ENCODE results near the gene ATP10A.

Gene ATP10A

DNA sequence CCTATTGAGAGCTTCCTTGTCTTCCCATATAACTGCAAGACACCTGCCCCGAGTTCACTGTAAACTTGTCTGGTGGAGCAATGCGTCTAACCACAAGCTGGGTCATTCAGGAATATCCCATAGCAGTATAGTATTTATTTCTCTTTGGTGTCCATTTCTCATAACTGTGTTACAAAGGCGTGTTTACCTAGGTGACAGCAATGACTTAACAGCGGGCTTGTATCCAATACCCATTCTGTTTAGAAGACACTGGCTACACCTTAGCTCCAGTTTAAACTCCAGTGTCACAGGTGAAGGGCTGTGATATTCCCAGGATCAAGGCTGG, 24.3 kb downstream of the ATP10A start:
- Histone ChIP-seq H3K4me1 (ENCODE audit: low read depth, poor library complexity, severe bottlenecking) (no peaks in the 10 kb centered on the region), H2AFZ (ENCODE audit: low read depth) (no peak overlapping the region), H3K36me3 (ENCODE audit: insufficient read depth) (no peaks in the 10 kb centered on the region), H3K27me3 (ENCODE audit: insufficient read depth, low read depth) (no peaks in the 10 kb centered on the region), H3K79me2 (ENCODE audit: insufficient read depth, low read depth) (no peaks in the 10 kb centered on the region), H3K27ac (no peak overlapping the region), H3K4me3 (IDR thresholded peaks at IDR 0.05; ENCODE audit: insufficient read depth, low read depth, low read length) (no peak overlapping the region), H3K9ac (no peak overlapping the region), H4K20me1 (ENCODE audit: insufficient read depth) (no peaks in the 10 kb centered on the region), H3K4me2 (no peak overlapping the region)
- TF ChIP-seq, protein P1, sequence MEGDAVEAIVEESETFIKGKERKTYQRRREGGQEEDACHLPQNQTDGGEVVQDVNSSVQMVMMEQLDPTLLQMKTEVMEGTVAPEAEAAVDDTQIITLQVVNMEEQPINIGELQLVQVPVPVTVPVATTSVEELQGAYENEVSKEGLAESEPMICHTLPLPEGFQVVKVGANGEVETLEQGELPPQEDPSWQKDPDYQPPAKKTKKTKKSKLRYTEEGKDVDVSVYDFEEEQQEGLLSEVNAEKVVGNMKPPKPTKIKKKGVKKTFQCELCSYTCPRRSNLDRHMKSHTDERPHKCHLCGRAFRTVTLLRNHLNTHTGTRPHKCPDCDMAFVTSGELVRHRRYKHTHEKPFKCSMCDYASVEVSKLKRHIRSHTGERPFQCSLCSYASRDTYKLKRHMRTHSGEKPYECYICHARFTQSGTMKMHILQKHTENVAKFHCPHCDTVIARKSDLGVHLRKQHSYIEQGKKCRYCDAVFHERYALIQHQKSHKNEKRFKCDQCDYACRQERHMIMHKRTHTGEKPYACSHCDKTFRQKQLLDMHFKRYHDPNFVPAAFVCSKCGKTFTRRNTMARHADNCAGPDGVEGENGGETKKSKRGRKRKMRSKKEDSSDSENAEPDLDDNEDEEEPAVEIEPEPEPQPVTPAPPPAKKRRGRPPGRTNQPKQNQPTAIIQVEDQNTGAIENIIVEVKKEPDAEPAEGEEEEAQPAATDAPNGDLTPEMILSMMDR (conservative IDR thresholded peaks at IDR 0.05; ENCODE audit: low read depth, low read length) = no peak

DNA sequence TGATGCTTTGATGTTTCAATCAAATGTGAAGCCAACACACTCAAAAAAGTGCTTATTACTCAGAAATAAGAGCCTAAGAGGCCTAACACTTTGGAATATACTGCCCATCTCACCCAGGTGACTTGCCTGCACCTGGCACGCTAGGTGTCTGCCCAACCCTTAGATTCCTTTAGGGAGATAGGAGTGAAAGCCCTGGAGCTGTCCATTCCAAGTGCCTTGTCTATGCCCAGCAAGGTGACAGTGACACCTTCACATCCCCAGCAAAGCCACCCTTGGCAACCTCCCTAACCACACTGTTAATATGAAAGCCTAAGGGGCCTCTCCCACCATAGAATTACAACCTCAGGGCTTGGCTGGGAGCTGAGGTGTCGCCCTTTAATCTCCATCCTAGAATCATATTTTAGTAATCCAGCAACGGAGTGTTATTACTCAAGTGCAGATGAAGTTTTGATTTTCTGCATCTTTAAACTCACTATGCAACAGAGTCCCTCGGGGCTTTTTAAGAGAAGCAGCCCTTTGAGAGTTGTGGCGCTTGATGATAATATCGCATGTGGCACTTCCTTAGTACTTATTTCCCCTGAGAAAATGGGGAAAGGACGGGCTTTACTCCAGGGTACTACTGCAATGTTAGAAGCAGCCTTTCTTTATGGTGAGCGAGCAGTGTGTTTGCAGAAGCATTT, 24.8 kb downstream of the ATP10A start:
- H3K4me1 ChIP-seq (ENCODE audit: low read depth, poor library complexity, severe bottlenecking) = no peaks in the 10 kb centered on the region
- no peak overlapping the region for H2AFZ ChIP-seq (ENCODE audit: low read depth)
- no peak overlapping the region for H3K9ac ChIP-seq
- no peaks in the 10 kb centered on the region for H3K36me3 ChIP-seq (ENCODE audit: insufficient read depth)
- H3K4me3 ChIP-seq (IDR thresholded peaks at IDR 0.05; ENCODE audit: insufficient read depth, low read depth, low read length) = no peak overlapping the region
- H3K27me3 ChIP-seq (ENCODE audit: insufficient read depth, low read depth) = no peaks in the 10 kb centered on the region
- H3K79me2 ChIP-seq (ENCODE audit: insufficient read depth, low read depth) = no peaks in the 10 kb centered on the region
- TF ChIP-seq, protein P1 (conservative IDR thresholded peaks at IDR 0.05; ENCODE audit: low read depth, low read length) = no peak
- H3K27ac ChIP-seq = no peak overlapping the region
- no peaks in the 10 kb centered on the region for H4K20me1 ChIP-seq (ENCODE audit: insufficient read depth)
- H3K4me2 ChIP-seq = no peak overlapping the region

DNA sequence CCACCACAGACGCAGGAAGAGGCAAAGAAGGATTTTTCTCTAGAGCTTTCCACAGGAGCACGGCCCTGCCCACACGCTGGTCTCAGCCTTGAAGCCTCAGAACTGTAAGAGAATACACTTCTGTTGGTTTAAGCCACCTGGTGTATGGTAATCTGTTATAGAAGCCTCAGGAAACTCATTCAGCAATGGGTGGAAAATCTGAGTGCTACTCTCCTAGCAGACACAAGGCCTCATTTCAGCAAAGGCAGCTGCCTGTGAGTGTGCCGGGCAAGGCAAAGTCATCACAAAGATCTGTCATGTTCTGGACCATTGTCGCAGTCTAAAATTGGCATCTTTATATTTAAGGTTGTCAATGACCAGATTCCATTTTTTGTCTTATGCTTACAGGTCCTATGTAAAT, 31.0 kb downstream of the ATP10A start:
- Histone ChIP-seq H3K27me3 (ENCODE audit: insufficient read depth, low read depth) (no peaks in the 10 kb centered on the region), H2AFZ (ENCODE audit: low read depth) (no peak overlapping the region), H3K9ac (no peak overlapping the region), H3K36me3 (ENCODE audit: insufficient read depth) (no peaks in the 10 kb centered on the region), H3K27ac (no peak overlapping the region), H3K4me1 (ENCODE audit: low read depth, poor library complexity, severe bottlenecking) (no peaks in the 10 kb centered on the region), H4K20me1 (ENCODE audit: insufficient read depth) (no peaks in the 10 kb centered on the region), H3K4me2 (no peak overlapping the region), H3K79me2 (ENCODE audit: insufficient read depth, low read depth) (no peaks in the 10 kb centered on the region), H3K4me3 (IDR thresholded peaks at IDR 0.05; ENCODE audit: insufficient read depth, low read depth, low read length) (no peak overlapping the region)
- TF ChIP-seq, protein P1 (conservative IDR thresholded peaks at IDR 0.05; ENCODE audit: low read depth, low read length) = no peak

DNA sequence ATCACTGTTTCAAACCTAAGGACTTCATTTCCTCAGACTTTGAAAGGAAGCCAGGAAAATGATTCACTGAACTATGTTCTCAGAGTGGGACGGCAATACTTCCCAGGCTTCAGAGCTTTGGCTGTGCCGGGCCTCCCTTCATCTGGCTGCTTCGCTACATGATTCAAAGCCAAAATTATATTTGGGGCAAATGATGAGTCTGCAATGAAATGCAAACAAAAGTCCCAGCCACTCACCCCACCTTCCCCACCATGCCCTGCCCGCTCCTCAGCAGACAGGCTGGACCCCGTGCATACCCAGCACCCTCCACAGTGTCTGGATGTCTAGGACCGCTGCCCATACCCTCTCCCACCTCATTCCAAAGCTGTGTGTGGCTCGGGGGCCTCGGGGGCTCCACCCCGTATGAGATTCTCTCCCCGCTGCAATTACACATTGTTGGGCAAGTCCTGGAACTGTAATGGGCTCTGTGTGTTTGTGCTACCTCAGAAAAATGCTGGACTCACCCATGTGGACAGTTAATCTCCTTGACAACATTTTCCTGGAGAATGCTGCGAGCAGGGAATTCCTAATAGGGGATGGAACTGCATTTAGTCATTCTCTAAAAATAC, 32.2 kb downstream of the ATP10A start:
- TF ChIP-seq, protein P1 (conservative IDR thresholded peaks at IDR 0.05; ENCODE audit: low read depth, low read length) = no peak

More for the DNA sequence above, 32.2 kb downstream of the ATP10A start:
- Histone ChIP-seq H3K4me3 (IDR thresholded peaks at IDR 0.05; ENCODE audit: insufficient read depth, low read depth, low read length) (no peak overlapping the region), H3K9ac (no peak overlapping the region), H3K36me3 (ENCODE audit: insufficient read depth) (no peaks in the 10 kb centered on the region), H3K4me1 (ENCODE audit: low read depth, poor library complexity, severe bottlenecking) (no peaks in the 10 kb centered on the region), H2AFZ (ENCODE audit: low read depth) (no peak overlapping the region), H4K20me1 (ENCODE audit: insufficient read depth) (no peaks in the 10 kb centered on the region), H3K27ac (no peak overlapping the region), H3K79me2 (ENCODE audit: insufficient read depth, low read depth) (no peaks in the 10 kb centered on the region), H3K4me2 (no peak overlapping the region), H3K27me3 (ENCODE audit: insufficient read depth, low read depth) (no peaks in the 10 kb centered on the region)
